ENCODE results near the gene OR51B4.
"Not testable (repeated sequence)": the region's sequence is repeated elsewhere in the genome, so short reads cannot be mapped to it uniquely, and the experiment has no call there.

Gene OR51B4

DNA sequence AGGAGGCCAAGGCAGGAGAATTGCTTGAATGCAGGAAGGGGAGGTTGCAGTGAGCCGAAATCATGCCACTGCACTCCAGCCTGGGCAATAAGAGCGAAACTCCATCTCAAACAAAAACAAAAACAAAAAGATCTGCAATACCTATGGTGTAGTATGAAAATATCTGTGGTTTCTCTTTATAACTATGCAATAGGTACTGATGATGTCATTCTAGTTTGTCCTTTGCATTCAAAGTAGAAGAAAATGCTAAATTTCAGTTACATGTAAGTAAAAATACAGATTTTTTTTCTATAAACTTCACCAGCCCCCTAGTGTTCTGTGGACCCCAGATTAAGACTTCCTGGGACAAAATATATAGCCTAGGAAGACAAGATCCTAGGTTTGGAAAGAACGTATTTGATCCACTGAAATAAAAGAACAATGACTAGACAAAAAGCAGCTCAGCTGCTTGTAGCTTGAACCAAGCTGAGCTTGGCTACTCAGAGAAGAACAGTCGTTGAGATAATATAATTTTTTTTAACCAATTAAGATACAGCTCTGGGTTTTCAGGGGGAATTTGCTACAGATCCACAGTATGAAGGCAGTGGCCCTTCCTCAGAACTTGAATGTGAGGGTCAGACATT is 29.2 kb downstream of the OR51B4 start:
- DNase-seq, result no peak

DNA sequence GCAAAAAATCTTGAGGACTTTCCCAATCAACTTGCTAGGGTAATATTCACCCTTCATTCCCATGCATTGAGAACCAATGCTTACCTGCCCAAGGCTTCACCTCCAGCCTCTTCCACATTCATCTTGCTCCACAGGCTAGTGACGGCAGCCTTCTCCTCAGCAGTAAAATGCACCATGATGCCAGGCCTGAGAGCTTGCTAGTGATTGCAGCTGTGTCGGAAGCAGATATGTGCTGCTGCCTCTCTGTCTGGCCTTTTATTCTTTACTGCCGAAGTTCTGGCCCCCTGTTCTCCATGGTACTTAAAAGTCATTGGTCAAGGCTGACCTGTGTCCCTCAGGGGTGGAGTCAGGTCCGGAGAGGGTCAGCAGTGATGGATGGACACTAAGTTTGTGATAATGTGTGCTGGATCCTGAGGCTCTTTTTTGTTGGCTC is 32.0 kb downstream of the OR51B4 start, which contains the start of gene HBE1:
TSS of gene HBE1 (minus strand) at position 231 of the 433 bp plus-strand sequence. CDS start at position 176, 55 bp downstream.
- no peak for DNase-seq

DNA sequence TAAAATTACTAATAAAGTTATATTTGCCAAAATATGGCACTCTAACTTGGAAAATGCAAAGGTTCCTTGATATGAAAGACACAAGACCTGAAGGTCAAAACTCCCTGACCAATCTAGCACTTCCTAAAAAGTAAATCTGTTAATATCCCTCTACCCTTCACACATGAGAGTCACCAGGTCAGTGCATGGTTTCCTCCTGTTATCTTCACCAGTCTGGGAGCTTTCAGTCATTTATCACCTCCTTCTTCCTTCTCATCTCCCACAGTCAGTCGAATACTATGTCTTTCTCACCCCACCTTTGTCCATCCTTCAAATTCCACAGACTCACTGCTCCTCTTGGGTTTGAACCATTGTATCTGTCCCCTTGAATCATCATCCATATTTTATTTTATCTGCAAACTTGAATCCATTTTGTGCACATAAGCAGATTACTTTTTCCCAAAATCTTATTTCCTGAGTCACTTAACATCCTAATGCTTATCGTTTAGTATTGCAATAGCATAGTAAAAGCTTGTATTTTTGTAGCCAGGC is 34.6 kb downstream of the OR51B4 start:
- DNase-seq, result no peak

DNA sequence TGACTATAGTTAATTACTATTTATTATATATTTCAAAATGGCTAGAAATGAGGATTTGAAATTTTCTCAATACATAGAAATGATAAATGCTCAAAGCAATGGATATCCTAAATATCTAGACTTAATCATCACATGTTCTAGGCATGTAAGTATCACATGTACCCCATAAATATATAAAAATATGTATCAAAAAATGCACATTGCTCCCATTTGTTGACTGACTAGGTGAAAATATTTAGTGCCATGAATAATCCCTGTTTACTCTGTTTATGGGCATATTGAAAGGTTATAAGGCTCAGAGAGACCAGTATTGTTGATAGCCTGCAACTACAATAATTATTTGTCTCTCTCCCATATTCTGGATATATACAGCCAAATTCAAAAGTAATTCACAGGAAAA is 35.1 kb downstream of the OR51B4 start:
- no peak for DNase-seq

DNA sequence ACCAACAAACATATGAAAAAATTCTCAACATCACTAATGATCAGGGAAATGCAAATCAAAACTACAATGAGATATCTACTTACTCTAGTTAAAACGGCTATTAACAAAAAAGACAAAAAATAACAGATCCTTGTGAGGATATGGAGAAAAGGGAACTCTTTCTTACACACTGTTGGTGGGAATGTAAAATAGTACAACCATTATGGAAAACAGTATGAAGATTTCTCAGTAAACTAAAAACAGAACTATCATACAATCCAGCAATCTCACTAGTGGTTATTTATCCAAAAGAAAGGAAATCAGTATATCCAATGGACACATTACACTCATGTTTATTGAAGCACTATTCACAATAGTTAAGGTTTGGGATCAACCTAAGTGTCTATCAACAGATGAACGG is 35.9 kb downstream of the OR51B4 start:
- no peak for DNase-seq

DNA sequence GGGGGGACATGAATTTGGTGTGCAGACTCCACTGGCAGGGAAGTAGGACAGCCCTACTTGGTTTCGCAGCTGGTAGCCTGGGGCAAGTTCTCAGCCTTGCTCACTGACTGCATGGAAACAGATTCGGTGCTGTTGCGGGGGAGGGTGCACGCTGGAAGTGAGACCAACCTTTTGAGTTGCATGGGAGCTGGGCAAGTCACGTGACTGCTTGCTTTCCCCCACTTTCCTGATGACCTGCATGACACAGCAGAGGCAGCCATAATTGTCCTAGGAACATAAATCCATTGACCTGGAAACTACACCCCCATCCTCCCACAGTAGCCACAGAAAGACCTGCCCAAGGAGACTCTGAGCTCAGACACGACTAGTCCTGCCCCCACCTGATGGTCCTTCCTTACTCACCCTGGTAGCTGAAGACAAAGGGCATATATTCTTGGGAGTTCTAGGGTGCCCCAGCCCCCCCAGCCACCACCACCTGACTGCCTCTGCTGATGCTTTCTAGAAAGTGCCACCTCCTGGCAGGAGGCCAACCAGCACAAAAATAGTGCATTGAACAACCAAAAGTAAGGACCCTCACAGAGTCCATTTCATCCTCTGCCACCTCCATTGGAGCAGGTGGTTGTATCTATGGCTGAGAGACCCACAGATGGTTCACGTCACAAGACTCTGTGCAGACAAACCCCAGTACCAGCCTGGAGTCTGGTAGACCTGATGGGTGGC is 43.0 kb downstream of the OR51B4 start:
- DNase-seq, result no peak

DNA sequence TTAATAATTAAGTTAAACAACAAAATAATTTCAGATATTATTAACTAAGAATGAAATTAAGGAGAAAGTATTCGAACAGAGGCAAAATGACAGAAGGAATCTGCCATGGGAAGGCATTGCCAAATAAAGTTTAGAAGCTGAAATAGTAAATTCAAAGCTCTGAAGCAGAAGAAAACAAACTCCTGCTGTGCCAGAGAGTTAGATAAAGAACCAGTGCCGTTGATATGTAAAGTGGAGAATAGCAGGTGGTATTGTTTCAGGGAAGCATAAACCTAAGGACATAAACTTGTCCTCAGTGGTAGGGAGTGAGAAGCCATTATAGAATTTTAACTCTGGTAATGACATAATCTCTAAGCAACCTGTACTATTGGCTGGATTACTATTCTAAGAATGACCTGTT is 44.5 kb downstream of the OR51B4 start:
- no peak for DNase-seq

DNA sequence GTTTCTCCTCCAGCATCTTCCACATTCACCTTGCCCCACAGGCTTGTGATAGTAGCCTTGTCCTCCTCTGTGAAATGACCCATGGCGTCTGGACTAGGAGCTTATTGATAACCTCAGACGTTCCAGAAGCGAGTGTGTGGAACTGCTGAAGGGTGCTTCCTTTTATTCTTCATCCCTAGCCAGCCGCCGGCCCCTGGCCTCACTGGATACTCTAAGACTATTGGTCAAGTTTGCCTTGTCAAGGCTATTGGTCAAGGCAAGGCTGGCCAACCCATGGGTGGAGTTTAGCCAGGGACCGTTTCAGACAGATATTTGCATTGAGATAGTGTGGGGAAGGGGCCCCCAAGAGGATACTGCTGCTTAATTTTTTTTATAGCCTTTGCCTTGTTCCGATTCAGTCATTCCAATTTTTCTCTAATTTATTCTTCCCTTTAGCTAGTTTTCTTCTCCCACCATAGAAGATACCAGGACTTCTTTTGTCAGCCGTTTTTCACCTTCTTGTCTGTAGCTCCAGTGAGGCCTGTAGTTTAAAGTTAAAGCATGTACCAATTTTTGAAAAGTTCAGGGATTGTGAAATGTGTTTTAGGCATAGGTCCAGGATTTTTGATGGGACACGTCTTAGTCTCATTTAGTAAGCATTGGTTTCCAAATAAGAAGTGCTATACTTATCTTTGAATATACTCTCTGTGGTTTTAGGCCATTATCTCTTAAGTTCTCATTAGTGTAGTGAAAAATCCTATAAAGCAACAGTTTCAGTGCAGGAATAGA is 46.9 kb downstream of the OR51B4 start, which contains the start of gene HBG2:
TSS of gene HBG2 (minus strand) at position 136 of the 768 bp plus-strand sequence. CDS start at position 83, 53 bp downstream.
- not testable (repeated sequence) for DNase-seq

DNA sequence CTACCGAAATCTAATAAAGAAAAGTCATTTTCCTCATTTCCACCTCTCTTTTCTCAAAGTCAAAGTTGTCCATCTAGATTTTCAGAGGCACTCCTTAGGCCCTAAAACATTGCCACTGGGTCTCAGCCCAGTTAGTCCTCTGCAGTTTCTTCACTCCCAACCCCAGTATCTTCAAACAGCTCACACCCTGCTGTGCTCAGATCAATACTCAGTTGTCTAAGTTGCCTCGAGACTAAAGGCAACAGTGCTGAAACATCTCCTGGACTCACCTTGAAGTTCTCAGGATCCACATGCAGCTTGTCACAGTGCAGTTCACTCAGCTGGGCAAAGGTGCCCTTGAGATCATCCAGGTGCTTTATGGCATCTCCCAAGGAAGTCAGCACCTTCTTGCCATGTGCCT is 47.7 kb downstream of the OR51B4 start:
- not testable (repeated sequence) for DNase-seq

DNA sequence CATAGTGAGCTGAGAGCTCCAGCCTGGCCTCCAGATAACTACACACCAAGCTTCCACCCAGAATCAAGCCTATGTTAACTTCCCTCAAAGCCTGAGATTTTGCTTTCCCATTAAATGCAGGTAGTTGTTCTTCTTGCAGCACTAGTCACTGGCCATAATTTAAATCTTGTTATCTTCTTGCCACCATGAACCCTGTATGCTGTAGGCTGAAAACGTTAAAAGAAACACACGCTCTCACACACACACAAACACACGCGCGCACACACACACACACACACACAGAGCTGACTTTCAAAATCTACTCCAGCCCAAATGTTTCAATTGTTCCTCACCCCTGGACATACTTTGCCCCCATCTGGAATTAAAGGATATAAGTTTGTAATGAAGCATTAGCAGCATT is 48.3 kb downstream of the OR51B4 start:
- not testable (repeated sequence) for DNase-seq

DNA sequence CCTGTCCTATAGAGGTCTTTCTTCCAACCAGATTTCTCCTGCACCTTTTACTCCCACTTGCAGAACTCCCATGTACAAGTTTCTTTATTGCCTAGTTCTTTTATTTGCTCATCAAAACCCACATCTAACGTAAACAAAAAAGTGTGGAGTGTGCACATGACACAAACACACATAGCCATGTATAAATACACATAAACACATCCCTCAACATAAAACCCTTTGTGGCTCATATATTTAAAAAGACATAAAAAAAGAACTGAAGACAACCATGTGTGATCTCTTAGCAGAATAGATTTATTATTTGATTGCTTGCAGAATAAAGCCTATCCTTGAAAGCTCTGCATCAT is 48.9 kb downstream of the OR51B4 start:
- DNase-seq, result no peak

DNA sequence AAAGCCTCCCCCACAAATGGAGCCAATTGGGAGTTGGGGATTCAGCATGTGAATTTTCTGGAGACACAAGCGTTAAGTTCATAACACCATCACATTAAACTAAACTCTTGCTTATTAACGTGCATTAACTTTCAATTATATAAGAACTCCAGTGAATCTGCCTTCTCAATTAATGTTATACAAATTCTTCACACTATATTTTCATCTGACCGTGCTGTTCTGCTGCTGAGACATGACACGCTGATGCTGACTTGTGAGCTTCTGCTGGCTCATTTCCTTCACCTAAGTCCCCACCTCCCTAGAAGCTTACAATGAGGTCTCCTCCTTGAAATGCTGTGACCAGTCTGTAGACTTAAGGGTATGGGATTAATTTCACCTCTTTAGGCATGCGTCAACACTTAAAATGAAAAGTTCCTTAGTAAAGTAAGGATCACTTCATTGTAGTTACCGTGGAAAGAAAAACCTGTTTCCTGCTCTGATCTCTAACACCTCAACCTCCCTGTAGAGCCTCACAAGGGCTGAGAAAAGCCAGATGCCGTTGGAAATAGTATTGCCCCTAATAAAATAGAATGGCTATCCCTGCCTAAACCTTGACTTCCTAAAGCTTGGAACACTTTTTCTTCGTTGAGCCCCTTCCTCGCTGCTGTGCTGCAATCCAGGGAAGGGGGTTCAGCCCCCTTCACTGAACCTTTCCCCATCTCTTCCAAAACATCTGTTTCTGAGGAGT is 49.4 kb downstream of the OR51B4 start:
- DNase-seq, result no peak

DNA sequence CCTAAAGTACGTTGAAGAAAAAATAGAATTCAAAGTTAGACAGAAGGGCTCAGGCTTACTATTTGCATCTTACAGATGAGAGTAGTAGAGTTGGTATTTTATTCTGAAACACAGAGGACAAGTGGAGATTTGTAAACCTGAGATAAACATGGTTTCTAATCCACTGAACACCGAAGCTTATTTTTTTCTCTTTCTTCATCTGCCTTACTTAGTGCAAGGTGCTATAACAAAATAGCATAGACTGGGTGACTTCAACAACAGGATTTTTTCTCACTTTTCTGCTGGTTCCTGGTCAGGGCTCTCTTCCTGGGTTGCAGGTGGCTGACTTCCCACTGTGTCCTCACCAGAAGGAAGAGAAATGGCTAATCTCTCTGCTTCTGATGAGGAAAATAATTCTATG is 50.0 kb downstream of the OR51B4 start:
- no peak for DNase-seq
